K562 (cell line): ENCODE measurements around the gene WIPF3. TPM values are rescaled to one million over a fixed set of nuclear protein-coding genes. Genes with fewer than 3 reads are reported as not detected.

Experiments
- FOXJ2 ChIP-seq: fragments of 200-800 bp; sonication (Bioruptor generic); IDR thresholded peaks from 2 replicates; pipeline ENCODE4 v1.6.1; 2016; ENCODE audit warnings: missing genetic modification characterization, missing compliant biosample characterization
- SFPQ ChIP-seq: fragments of 200-400 bp; formaldehyde crosslinking; IDR thresholded peaks from 2 replicates; pipeline ENCODE4 v1.6.1; 2017; ENCODE audit warnings: mild to moderate bottlenecking, low read depth, low read length, moderate library complexity
- SMARCA4 ChIP-seq: fragments of 450-650 bp; IDR thresholded peaks from 2 replicates; pipeline ENCODE4 v1.6.1; 2016
- ZBTB5 ChIP-seq: fragments of 450-650 bp; IDR thresholded peaks from 2 replicates; pipeline ENCODE4 v1.6.1; 2017; ENCODE audit warnings: antibody characterized with exemption
- ZFP36 ChIP-seq: fragments of 150-350 bp; IDR thresholded peaks from 2 replicates; pipeline ENCODE4 v1.6.1; 2018; ENCODE audit warnings: low read length, low read depth; ENCODE audit not compliant: partially characterized antibody
- ZNF408 ChIP-seq: fragments of 250-450 bp; sonication (Bioruptor Pico); IDR thresholded peaks from 2 replicates; pipeline ENCODE4 v1.4.0; 2020; ENCODE audit warnings: low read depth, mild to moderate bottlenecking, moderate library complexity
- ZNF584 ChIP-seq: fragments of 200-800 bp; sonication (Bioruptor generic); IDR thresholded peaks from 2 replicates; pipeline ENCODE4 v1.6.1; 2016; ENCODE audit warnings: low read depth, mild to moderate bottlenecking, missing genetic modification characterization, missing compliant biosample characterization
- polyA plus RNA-seq, 8 experiments: library from polyadenylated mRNA; depleted of rRNA in 4 of 8; stranded (reverse) in 5 of 8; unstranded in 3 of 8; fragments of >200 nt; fragmentation: Nextera tagmentation in 2 of 8; fragmentation: Illumina TruSeq in 1 of 8; extraction: Ambion mirVana in 2 of 8; extraction: Trizol in 1 of 8; gene quantifications; 2 replicates each; pipeline versions ENCODE4 v1.2.1 to v1.2.3, GENCODE V29; 2011 to 2014; ENCODE audit warnings: inconsistent platforms in 1 of 8, missing spikeins in 1 of 8
- total RNA-seq, 7 experiments: library from RNA; depleted of rRNA in 6 of 7; stranded (reverse); fragments of >200 nt in 6 of 7; fragmentation: Illumina TruSeq in 2 of 7; extraction: Trizol in 2 of 7; gene quantifications; 2 replicates each; pipeline versions ENCODE4 v1.2.1 to v1.2.3, GENCODE V29; 2011 to 2021; ENCODE audit warnings: low replicate concordance in 1 of 7

The WIPF3 gene
- total and polyA plus RNA-seq, 9 of the 15 experiments (the other 6 are each of a cell fraction or from before 2014, with no cell fraction given) = 0.18 to 3.2 (median 1.7) TPM

- TF ChIP-seq ZNF584 (CRISPR knock-in tag) (no peak), SMARCA4 (no peak), SFPQ (no peak), ZBTB5 (no peak), FOXJ2 (tag) (no peak), ZNF408 (CRISPR knock-in tag) (no peak), ZFP36 (no peak)
These were observed 12.0 kb downstream of the WIPF3 start (continued) for GRCh38 chr7:29818308-29818707.
